Uterus (tissue), 4 donors: ENCODE results near the gene MB. TPM values are rescaled to one million over a fixed set of nuclear protein-coding genes. Genes with fewer than 3 reads are reported as not detected.

Experiments used
- DNase-seq, 2 donors: peaks; one replicate each; pipeline ENCODE4 v3.0.0-alpha.2; 2019 to 2020
- H3K27ac ChIP-seq, 2 donors: fragments of 200-600 bp; sonication (generic); 1 replicate in 1 of 2; 2 replicates in 1 of 2; pipeline ENCODE4 v1.5.1; 2016 to 2018
- H3K27me3 ChIP-seq, 2 donors: fragments of 200-600 bp; sonication (generic); one replicate each; pipeline ENCODE4 v1.5.1; 2018 to 2019; ENCODE audit warnings: control low read depth in 1 of 2
- H3K36me3 ChIP-seq, 2 donors: fragments of 200-600 bp; sonication (generic); one replicate each; pipeline ENCODE4 v1.5.1; 2019; ENCODE audit warnings: control low read depth in 1 of 2
- H3K4me1 ChIP-seq, 2 donors: fragments of 200-600 bp; sonication (generic); one replicate each; pipeline ENCODE4 v1.5.1; 2018 to 2019; ENCODE audit warnings: control low read depth in 1 of 2
- H3K4me3 ChIP-seq, 2 donors: fragments of 200-600 bp; sonication (generic); 1 replicate in 1 of 2; 2 replicates in 1 of 2; pipeline ENCODE4 v1.5.1; 2018 to 2019; ENCODE audit warnings: mild to moderate bottlenecking in 1 of 2
- H3K9me3 ChIP-seq, 2 donors: fragments of 200-600 bp; sonication (generic); one replicate each; pipeline ENCODE4 v1.5.1; 2019; ENCODE audit warnings: control low read depth in 1 of 2
- CTCF ChIP-seq, 4 experiments: fragments of 200-600 bp in 2 of 4; fragments of 450-650 bp in 2 of 4; sonication (generic) in 2 of 4; IDR thresholded peaks; one replicate each; pipeline ENCODE4 v1.5.1; 2016 to 2019; ENCODE audit warnings: antibody characterized with exemption in 4 of 4, mild to moderate bottlenecking in 2 of 4, moderate library complexity in 1 of 4
- POLR2A ChIP-seq, 2 donors: fragments of 450-650 bp; IDR thresholded peaks; one replicate each; pipeline ENCODE4 v1.6.1; 2016; ENCODE audit warnings: antibody characterized with exemption in 2 of 2, mild to moderate bottlenecking in 1 of 2, moderate library complexity in 1 of 2
- intact Hi-C: fragments of 100-400 bp; cut with DNase I; formaldehyde crosslinking; loops from one replicate; pipeline ENCODE4 v1.15.1; 2023; ENCODE audit warnings: low total_unique reads
- total RNA-seq, 4 donors: library from RNA; depleted of rRNA in 3 of 4; stranded (reverse); fragments of >200 nt in 3 of 4; gene quantifications; one replicate each; pipeline versions ENCODE4 v1.1.0 to v1.2.4, GENCODE V29; 2014 to 2023
- donor health status: DM: yes; HTN: yes; CAD: no.

MB gene
- total RNA-seq, 4 donors from 2014 or later, result 1.8 to 2.5 TPM; not detected in 2

GRCh38 chr22:35564975-35565867 is 51.9 kb downstream of the MB start:
- Histone ChIP-seq H3K4me1 (peaks cover 0 to 4% of the 10 kb centered on the region in 2 donors), H3K27ac (peak overlapping the region; percentile 28 to 52), H3K4me3 (no peak overlapping the region), H3K27me3 (no peaks in the 10 kb centered on the region), H3K36me3 (no peaks in the 10 kb centered on the region), H3K9me3 (no peaks in the 10 kb centered on the region)
- intact Hi-C loops, result no loop called here
- TF ChIP-seq POLR2A (IDR thresholded peaks at IDR 0.05) (no peak), CTCF (IDR thresholded peaks at IDR 0.05) (no peak)
- no peak for DNase-seq

- intact Hi-C loops, result no loop called here
- no peaks in the 10 kb centered on the region for H3K9me3 ChIP-seq
- no peaks in the 10 kb centered on the region for H3K36me3 ChIP-seq
- no peak overlapping the region for H3K27ac ChIP-seq
- H3K4me1 ChIP-seq, result peaks cover 0 to 4% of the 10 kb centered on the region in 2 donors
- no peak for DNase-seq
- H3K4me3 ChIP-seq, result no peak overlapping the region
- no peaks in the 10 kb centered on the region for H3K27me3 ChIP-seq
- no peak for TF ChIP-seq CTCF (IDR thresholded peaks at IDR 0.05)
- no peak for TF ChIP-seq POLR2A (IDR thresholded peaks at IDR 0.05)
Observed at GRCh38 chr22:35563211-35563610, 53.9 kb downstream of the MB start.

GRCh38 chr22:35561796-35562526 is 55.2 kb downstream of the MB start:
- DNase-seq, result no peak
- no peak overlapping the region for H3K4me3 ChIP-seq
- H3K4me1 ChIP-seq, result no peaks in the 10 kb centered on the region
- no peaks in the 10 kb centered on the region for H3K36me3 ChIP-seq
- H3K9me3 ChIP-seq, result no peaks in the 10 kb centered on the region
- TF ChIP-seq CTCF (IDR thresholded peaks at IDR 0.05) (no peak), POLR2A (IDR thresholded peaks at IDR 0.05) (no peak)
- intact Hi-C loops, result no loop called here
- H3K27me3 ChIP-seq, result no peaks in the 10 kb centered on the region
- H3K27ac ChIP-seq, result no peak overlapping the region

- TF ChIP-seq CTCF (IDR thresholded peaks at IDR 0.05) (no peak), POLR2A (IDR thresholded peaks at IDR 0.05) (no peak)
- H3K4me3 ChIP-seq, result no peak overlapping the region
- DNase-seq, result no peak
- no peaks in the 10 kb centered on the region for H3K27me3 ChIP-seq
- H3K4me1 ChIP-seq, result no peaks in the 10 kb centered on the region
- no peaks in the 10 kb centered on the region for H3K36me3 ChIP-seq
- no peaks in the 10 kb centered on the region for H3K9me3 ChIP-seq
- intact Hi-C loops, result no loop called here
- H3K27ac ChIP-seq, result no peak overlapping the region
Observed at GRCh38 chr22:35560824-35561223, 56.3 kb downstream of the MB start.

GRCh38 chr22:35560366-35560765 is 56.8 kb downstream of the MB start:
- intact Hi-C loops, result no loop called here
- TF ChIP-seq POLR2A (IDR thresholded peaks at IDR 0.05) (no peak), CTCF (IDR thresholded peaks at IDR 0.05) (no peak)
- H3K4me3 ChIP-seq, result no peak overlapping the region
- H3K27me3 ChIP-seq, result no peaks in the 10 kb centered on the region
- no peak for DNase-seq
- H3K9me3 ChIP-seq, result no peaks in the 10 kb centered on the region
- no peak overlapping the region for H3K27ac ChIP-seq
- no peaks in the 10 kb centered on the region for H3K4me1 ChIP-seq
- H3K36me3 ChIP-seq, result no peaks in the 10 kb centered on the region
